Naive thymus-derived CD4-positive, alpha-beta T cell (primary cell): ENCODE data around the gene TSPAN18. TPM values are rescaled to one million over a fixed set of nuclear protein-coding genes. Genes with fewer than 3 reads are reported as not detected.

Experiments used
- ATAC-seq: fragments of 150-1000 bp; cut with Tn5 transposase; 2 replicates; pipeline ENCODE4 v1.10.0; 2021; ENCODE audit warnings: mild to moderate bottlenecking, moderate library complexity
- CTCF ChIA-PET: fragments of 350-600 bp; sonication (Branson Sonifier 250); formaldehyde crosslinking; loops from one replicate; lab custom pipeline; 2021; ENCODE audit warnings: antibody characterized with exemption; lab: Charles Lee
- POLR2A ChIA-PET: fragments of 350-600 bp; sonication (Branson Sonifier 250); formaldehyde crosslinking; loops from one replicate; lab custom pipeline; 2021; ENCODE audit warnings: antibody characterized with exemption, inconsistent platforms; lab: Charles Lee
- DNase-seq, 9 donors: peaks; one replicate each; pipeline versions ENCODE4 v3.0.0 to v3.0.0-alpha.2; 2020 to 2022; ENCODE audit warnings: mixed read lengths in 1 of 9
- H3K27ac ChIP-seq: one replicate; pipeline ENCODE4 v1.7.0; 2013; ENCODE audit warnings: mild to moderate bottlenecking, low read depth, low read length, moderate library complexity
- H3K27me3 ChIP-seq, 2 donors: one replicate each; pipeline ENCODE4 v1.7.0; 2013; ENCODE audit warnings: low read length in 2 of 2, mild to moderate bottlenecking in 2 of 2, moderate library complexity in 2 of 2; ENCODE audit not compliant: control insufficient read depth in 2 of 2, insufficient read depth in 2 of 2
- H3K36me3 ChIP-seq, 3 experiments: 1 replicate in 2 of 3; 2 replicates in 1 of 3; pipeline ENCODE4 v1.7.0; 2013; ENCODE audit warnings: low read length in 3 of 3, mild to moderate bottlenecking in 3 of 3, moderate library complexity in 1 of 3; ENCODE audit not compliant: insufficient read depth in 3 of 3, control insufficient read depth in 2 of 3
- H3K4me1 ChIP-seq, 2 donors: one replicate each; pipeline ENCODE4 v1.7.0; 2013; ENCODE audit warnings: low read length in 2 of 2, mild to moderate bottlenecking in 2 of 2, moderate library complexity in 1 of 2; ENCODE audit not compliant: control insufficient read depth in 2 of 2, insufficient read depth in 2 of 2
- H3K4me3 ChIP-seq: 2 replicates; pipeline ENCODE4 v1.7.0; 2013; ENCODE audit warnings: mild to moderate bottlenecking, low read length
- H3K9me3 ChIP-seq, 3 experiments: 1 replicate in 2 of 3; 2 replicates in 1 of 3; pipeline ENCODE4 v1.7.0; 2013; ENCODE audit warnings: low read length in 3 of 3; ENCODE audit not compliant: control insufficient read depth in 2 of 3
- H3K27ac Mint-ChIP-seq, 9 donors: one replicate each; pipeline ENCODE4 v1.8.0; 2020 to 2022; ENCODE audit warnings: mixed read lengths in 9 of 9, mild to moderate bottlenecking in 8 of 9, moderate library complexity in 5 of 9, inconsistent platforms in 2 of 9
- H3K27me3 Mint-ChIP-seq, 5 donors: one replicate each; pipeline ENCODE4 v1.8.0; 2021 to 2022; ENCODE audit warnings: mixed read lengths in 5 of 5, mild to moderate bottlenecking in 1 of 5
- H3K36me3 Mint-ChIP-seq, 5 donors: one replicate each; pipeline ENCODE4 v1.8.0; 2020 to 2022; ENCODE audit warnings: mixed read lengths in 5 of 5, mild to moderate bottlenecking in 3 of 5, inconsistent platforms in 1 of 5
- H3K4me1 Mint-ChIP-seq, 7 donors: one replicate each; pipeline ENCODE4 v1.8.0; 2020 to 2022; ENCODE audit warnings: mixed read lengths in 7 of 7, mild to moderate bottlenecking in 3 of 7, inconsistent platforms in 1 of 7
- H3K4me3 Mint-ChIP-seq, 10 donors: one replicate each; pipeline ENCODE4 v1.8.0; 2020 to 2022; ENCODE audit warnings: mild to moderate bottlenecking in 10 of 10, mixed read lengths in 10 of 10, moderate library complexity in 6 of 10, inconsistent platforms in 2 of 10
- H3K9me3 Mint-ChIP-seq, 11 donors: one replicate each; pipeline ENCODE4 v1.8.0; 2020 to 2022; ENCODE audit warnings: mixed read lengths in 11 of 11, mild to moderate bottlenecking in 4 of 11, inconsistent platforms in 1 of 11, moderate library complexity in 1 of 11
- intact Hi-C, 2 donors: fragments of 100-400 bp; cut with micrococcal nuclease; formaldehyde crosslinking; loops; one replicate each; pipeline ENCODE4 v1.15.1; 2023
- polyA plus RNA-seq, 2 donors: library from polyadenylated mRNA; unstranded; fragments of 300-500 nt; fragmentation: Illumina TruSeq; gene quantifications; one replicate each; pipeline ENCODE4 v1.2.3, GENCODE V29; 2021
- total RNA-seq, 6 experiments: library from RNA in 5 of 6; stranded (reverse) in 5 of 6; gene quantifications; 1 replicate in 5 of 6; 2 replicates in 1 of 6; pipeline ENCODE4 v1.2.3 and lab custom pipeline; 2021 to 2026

Gene TSPAN18
- total and polyA plus RNA-seq, 7 experiments from 2014 or later: 8.8 to 57.0 (median 21.7) TPM

- ChIA-PET CTCF (interaction anchor here (0.6 kb wide), 1 partner anchor 362 kb away, joined by 3 read pairs; no protein-coding TSS in a partner anchor), POLR2A (no interaction called here)
- ATAC-seq: no peak
- Histone ChIP-seq H3K36me3 (no peaks in the 10 kb centered on the region), H3K9me3 (no peaks in the 10 kb centered on the region), H3K27ac (no peak overlapping the region), H3K27me3 (no peaks in the 10 kb centered on the region), H3K4me3 (no peak overlapping the region), H3K4me1 (no peaks in the 10 kb centered on the region)
- DNase-seq: no peak
- Mint-ChIP-seq H3K27ac (peak overlapping the region in 1 of 9 donors; percentile 30), H3K9me3 (no peaks in the 10 kb centered on the region), H3K27me3 (no peaks in the 10 kb centered on the region), H3K4me3 (no peak overlapping the region), H3K4me1 (peaks cover 0 to 5% (median 0%) of the 10 kb centered on the region in 7 donors), H3K36me3 (no peaks in the 10 kb centered on the region)
- intact Hi-C loops: loop anchor here in 1 of 2 donors (10.0 kb wide), 1 partner anchor 64 kb away; no protein-coding TSS in a partner anchor
Observed at GRCh38 chr11:44971185-44971584, 244.4 kb downstream of the TSPAN18 start.

- intact Hi-C loops: loop anchor here in 1 of 2 donors (10.0 kb wide), 1 partner anchor 62 kb away; no protein-coding TSS in a partner anchor
- Mint-ChIP-seq H3K4me3 (no peak overlapping the region), H3K4me1 (peaks cover 0 to 7% (median 0%) of the 10 kb centered on the region in 7 donors), H3K9me3 (no peaks in the 10 kb centered on the region), H3K27me3 (no peaks in the 10 kb centered on the region), H3K36me3 (no peaks in the 10 kb centered on the region), H3K27ac (peak overlapping the region in 1 of 9 donors; percentile 6)
- no peaks in the 10 kb centered on the region for H3K27me3 ChIP-seq
- ATAC-seq (no peak), DNase-seq (no peak)
- H3K4me1 ChIP-seq: peaks cover 7 to 11% of the 10 kb centered on the region in 2 donors
- H3K9me3 ChIP-seq: no peaks in the 10 kb centered on the region
- POLR2A ChIA-PET: no interaction called here
- H3K36me3 ChIP-seq: no peaks in the 10 kb centered on the region
- no peak overlapping the region for H3K4me3 ChIP-seq
- no peak overlapping the region for H3K27ac ChIP-seq
- CTCF ChIA-PET: no interaction called here
Observed at GRCh38 chr11:44972746-44973435, 246.1 kb downstream of the TSPAN18 start.

- no peak overlapping the region for H3K27ac ChIP-seq
- H3K36me3 ChIP-seq: no peaks in the 10 kb centered on the region
Observed at GRCh38 chr11:44973632-44974401, 247.1 kb downstream of the TSPAN18 start.

GRCh38 chr11:44974402-44975000, 247.7 kb downstream of the TSPAN18 start:
- intact Hi-C loops: loop anchor here in 1 of 2 donors (10.0 kb wide), 1 partner anchor 60 kb away; no protein-coding TSS in a partner anchor

More at GRCh38 chr11:44973632-44974401, 247.1 kb downstream of the TSPAN18 start:
- intact Hi-C loops: loop anchor here in 1 of 2 donors (10.0 kb wide), 1 partner anchor 61 kb away; no protein-coding TSS in a partner anchor
- Histone ChIP-seq H3K9me3 (no peaks in the 10 kb centered on the region), H3K27me3 (no peaks in the 10 kb centered on the region), H3K4me3 (no peak overlapping the region), H3K4me1 (peaks cover 16 to 21% of the 10 kb centered on the region in 2 donors)
- ATAC-seq (peak; percentile 6), DNase-seq (no peak)
- Mint-ChIP-seq H3K4me3 (no peak overlapping the region), H3K4me1 (peaks cover 0 to 7% (median 0%) of the 10 kb centered on the region in 7 donors), H3K27me3 (no peaks in the 10 kb centered on the region), H3K27ac (no peak overlapping the region), H3K36me3 (no peaks in the 10 kb centered on the region), H3K9me3 (no peaks in the 10 kb centered on the region)
- ChIA-PET CTCF (no interaction called here), POLR2A (no interaction called here)

GRCh38 chr11:44976576-44976975, 249.8 kb downstream of the TSPAN18 start:
- POLR2A ChIA-PET: no interaction called here
- Mint-ChIP-seq H3K27ac (peak overlapping the region in 2 of 9 donors; percentile 0 to 36), H3K36me3 (no peaks in the 10 kb centered on the region), H3K4me3 (peak overlapping the region in 1 of 10 donors; percentile 21), H3K27me3 (no peaks in the 10 kb centered on the region), H3K4me1 (peaks cover 0 to 13% (median 4%) of the 10 kb centered on the region in 7 donors), H3K9me3 (no peaks in the 10 kb centered on the region)
- H3K4me3 ChIP-seq: no peak overlapping the region
- H3K27ac ChIP-seq: no peak overlapping the region
- peaks cover 23 to 47% of the 10 kb centered on the region in 2 donors for H3K4me1 ChIP-seq
- DNase-seq: no peak
- no peaks in the 10 kb centered on the region for H3K9me3 ChIP-seq
- no peaks in the 10 kb centered on the region for H3K36me3 ChIP-seq
- no peak for ATAC-seq
- intact Hi-C loops: loop anchor here in 1 of 2 donors (10.0 kb wide), 1 partner anchor 58 kb away; no protein-coding TSS in a partner anchor
- no peaks in the 10 kb centered on the region for H3K27me3 ChIP-seq
- CTCF ChIA-PET: interaction anchor here (0.6 to 1.6 kb wide), 2 partner anchors 129 to 157 kb away, joined by 3 to 4 read pairs; no protein-coding TSS in a partner anchor

More at GRCh38 chr11:44974402-44975000, 247.7 kb downstream of the TSPAN18 start:
- Histone ChIP-seq H3K4me3 (no peak overlapping the region), H3K36me3 (no peaks in the 10 kb centered on the region), H3K27me3 (no peaks in the 10 kb centered on the region), H3K27ac (no peak overlapping the region), H3K9me3 (no peaks in the 10 kb centered on the region), H3K4me1 (peaks cover 16 to 27% of the 10 kb centered on the region in 2 donors)
- DNase-seq (no peak), ATAC-seq (no peak)
- POLR2A ChIA-PET: no interaction called here
- Mint-ChIP-seq H3K4me1 (peaks cover 0 to 12% (median 0%) of the 10 kb centered on the region in 7 donors), H3K36me3 (no peaks in the 10 kb centered on the region), H3K27ac (no peak overlapping the region), H3K4me3 (no peak overlapping the region), H3K27me3 (no peaks in the 10 kb centered on the region), H3K9me3 (no peaks in the 10 kb centered on the region)
- CTCF ChIA-PET: no interaction called here

GRCh38 chr11:44977493-44977984, 250.8 kb downstream of the TSPAN18 start:
- no peaks in the 10 kb centered on the region for H3K36me3 Mint-ChIP-seq
- H3K27ac Mint-ChIP-seq: peak overlapping the region in 3 of 9 donors; percentile 7 to 33 (median 30)
- peaks cover 0 to 12% (median 4%) of the 10 kb centered on the region in 7 donors for H3K4me1 Mint-ChIP-seq
- no peaks in the 10 kb centered on the region for H3K27me3 Mint-ChIP-seq
- peak; percentile 39 for ATAC-seq
- H3K36me3 ChIP-seq: no peaks in the 10 kb centered on the region
- ChIA-PET CTCF (interaction anchor here (0.6 to 1.4 kb wide), 3 partner anchors 41 to 453 kb away, joined by 3 read pairs; no protein-coding TSS in a partner anchor), POLR2A (no interaction called here)
- no peak overlapping the region for H3K4me3 ChIP-seq
- H3K9me3 ChIP-seq: no peaks in the 10 kb centered on the region
- no peaks in the 10 kb centered on the region for H3K27me3 ChIP-seq
- DNase-seq: peak in 4 of 9 donors; percentile 11 to 30 (median 22)
- H3K4me1 ChIP-seq: peaks cover 23 to 47% of the 10 kb centered on the region in 2 donors
- H3K9me3 Mint-ChIP-seq: no peaks in the 10 kb centered on the region
- peak overlapping the region in 2 of 10 donors; percentile 64 to 71 for H3K4me3 Mint-ChIP-seq
- no peak overlapping the region for H3K27ac ChIP-seq
- intact Hi-C loops: loop anchor here in 1 of 2 donors (10.0 kb wide), 1 partner anchor 57 kb away; no protein-coding TSS in a partner anchor
